Right ventricle myocardium inferior (tissue), 1 donor: Measurements from ENCODE around the gene SHISA5. TPM values are rescaled to one million over a fixed set of nuclear protein-coding genes. Genes with fewer than 3 reads are reported as not detected.
"Not testable (repeated sequence)": the region's sequence is repeated elsewhere in the genome, so short reads cannot be mapped to it uniquely, and the experiment has no call there.

ENCODE experiments used
- ATAC-seq: fragments of 200-7000 bp; cut with Tn5 transposase; one replicate; pipeline ENCODE4 v1.9.1; 2020; ENCODE audit warnings: mild to moderate bottlenecking, moderate library complexity
- DNase-seq: peaks from one replicate; pipeline ENCODE4 v3.0.0; 2021; ENCODE audit errors: missing footprints
- intact Hi-C: fragments of 100-400 bp; cut with DNase I; formaldehyde crosslinking; loops from one replicate; pipeline ENCODE4 v1.11.0; 2022
- long read RNA-seq: library from polyadenylated mRNA; unstranded; transcript quantifications from one replicate; pipeline ENCODE4 v2.0.0, GENCODE V29; 2021
- total RNA-seq: library from RNA; stranded (reverse); fragmentation: NEBNext Ultra II Directional; extraction: Animal tissue kit (Norgen Biotek cat#: 25700); gene quantifications from one replicate; pipeline ENCODE4 v1.2.1, GENCODE V29; 2021
- donor health status: DM: no; HTN: yes; CAD: no; lungs with severe emphysema.

SHISA5 gene
- 57.3 TPM for total RNA-seq
- long read RNA-seq, transcript SHISA5-201 (6 exons, 2,369 nt): minor isoform, 19 of 55 reads
- long read RNA-seq, transcript SHISA5-206 (4 exons, 1,839 nt): major isoform, 27 of 55 reads
- long read RNA-seq, partial matches to known transcripts: 6 of 55 reads
- long read RNA-seq, other reads (novel, unspliced or antisense): 1 of 55 reads

GRCh38 chr3:48504051-48504946 lies at the start of gene SHISA5:
Gene SHISA5, minus strand, starts transcription at chr3:48504174. Its CDS starts 80 bp downstream, at chr3:48504094.
- DNase-seq (peak; percentile 92), ATAC-seq (peak; percentile 91)
- intact Hi-C loops: loop anchor here (1.0 to 5.0 kb wide), 3 partner anchors 31 to 43 kb away; no protein-coding TSS in a partner anchor

GRCh38 chr3:48553361-48553760 lies 49.4 kb upstream of the SHISA5 start:
- DNase-seq: no peak

GRCh38 chr3:48552111-48552951 lies 48.4 kb upstream of the SHISA5 start:
- DNase-seq (no peak), ATAC-seq (no peak)
- intact Hi-C loops: no loop called here

More at GRCh38 chr3:48553361-48553760, 49.4 kb upstream of the SHISA5 start:
- intact Hi-C loops: no loop called here
- ATAC-seq: no peak

- intact Hi-C loops, DNase-seq, ATAC-seq: not testable (repeated sequence)
Observed at GRCh38 chr3:48551651-48552050, 47.7 kb upstream of the SHISA5 start.

GRCh38 chr3:48548729-48549705 lies 45.0 kb upstream of the SHISA5 start:
- peak; percentile 90 for ATAC-seq
- DNase-seq: peak; percentile 87
- intact Hi-C loops: loop anchor here (1.0 to 5.0 kb wide), 4 partner anchors 47 to 277 kb away; partner anchors contain the start of gene SHISA5

GRCh38 chr3:48548126-48548525 lies 44.2 kb upstream of the SHISA5 start:
- intact Hi-C loops: loop anchor here (1.0 to 5.0 kb wide), 4 partner anchors 46 to 276 kb away; partner anchors contain the start of gene SHISA5
- no peak for ATAC-seq
- no peak for DNase-seq

- DNase-seq: no peak
- intact Hi-C loops: loop anchor here (5.0 kb wide), 3 partner anchors 44 to 274 kb away; partner anchors contain the start of gene SHISA5
Observed at GRCh38 chr3:48546203-48546829, 42.3 kb upstream of the SHISA5 start.

GRCh38 chr3:48544141-48544540 lies 40.2 kb upstream of the SHISA5 start:
- DNase-seq (no peak), ATAC-seq (no peak)
- intact Hi-C loops: no loop called here

More at GRCh38 chr3:48546203-48546829, 42.3 kb upstream of the SHISA5 start:
- ATAC-seq: no peak

GRCh38 chr3:48543271-48543866 lies 39.4 kb upstream of the SHISA5 start:
- ATAC-seq (peak; percentile 85), DNase-seq (peak; percentile 78)
- intact Hi-C loops: no loop called here

GRCh38 chr3:48538451-48538850 lies 34.5 kb upstream of the SHISA5 start:
- ATAC-seq (no peak), DNase-seq (no peak)
- intact Hi-C loops: no loop called here

- ATAC-seq (no peak), DNase-seq (no peak)
- intact Hi-C loops: no loop called here
Observed at GRCh38 chr3:48536785-48537184, 32.8 kb upstream of the SHISA5 start.

GRCh38 chr3:48536116-48536515 lies 32.1 kb upstream of the SHISA5 start:
- DNase-seq (no peak), ATAC-seq (no peak)
- intact Hi-C loops: no loop called here

GRCh38 chr3:48535578-48535977 lies 31.6 kb upstream of the SHISA5 start:
- ATAC-seq (no peak), DNase-seq (no peak)
- intact Hi-C loops: no loop called here

GRCh38 chr3:48532977-48533337 lies 29.0 kb upstream of the SHISA5 start:
- no peak for DNase-seq
- intact Hi-C loops: no loop called here
- ATAC-seq: no peak

GRCh38 chr3:48532271-48532976 lies 28.4 kb upstream of the SHISA5 start:
- intact Hi-C loops: no loop called here
- ATAC-seq (no peak), DNase-seq (no peak)

- DNase-seq, ATAC-seq, intact Hi-C loops: not testable (repeated sequence)
Observed at GRCh38 chr3:48530701-48531100, 26.7 kb upstream of the SHISA5 start.
